Fibroblast of lung (primary cell): Measurements from ENCODE around the gene GIGYF2.

Experiments
- EZH2 ChIP-seq: IDR thresholded peaks from 2 replicates; pipeline ENCODE4 v1.5.1; 2012; ENCODE audit warnings: low read length, control low read depth, mild to moderate bottlenecking; ENCODE audit errors: missing control alignments
- TF ChIP-seq, protein P1 (sequence below), 2 donors: IDR thresholded peaks in 1 of 2; conservative IDR thresholded peaks in 1 of 2; 1 replicate in 1 of 2; 2 replicates in 1 of 2; pipeline ENCODE4 v1.5.1; 2011 to 2012; ENCODE audit warnings: low read length in 2 of 2, control low read depth in 1 of 2, inconsistent platforms in 1 of 2, low read depth in 1 of 2, mild to moderate bottlenecking in 1 of 2

GRCh38 chr2:232885264-232885961, 188.3 kb downstream of the GIGYF2 start:
- TF ChIP-seq, protein P1, sequence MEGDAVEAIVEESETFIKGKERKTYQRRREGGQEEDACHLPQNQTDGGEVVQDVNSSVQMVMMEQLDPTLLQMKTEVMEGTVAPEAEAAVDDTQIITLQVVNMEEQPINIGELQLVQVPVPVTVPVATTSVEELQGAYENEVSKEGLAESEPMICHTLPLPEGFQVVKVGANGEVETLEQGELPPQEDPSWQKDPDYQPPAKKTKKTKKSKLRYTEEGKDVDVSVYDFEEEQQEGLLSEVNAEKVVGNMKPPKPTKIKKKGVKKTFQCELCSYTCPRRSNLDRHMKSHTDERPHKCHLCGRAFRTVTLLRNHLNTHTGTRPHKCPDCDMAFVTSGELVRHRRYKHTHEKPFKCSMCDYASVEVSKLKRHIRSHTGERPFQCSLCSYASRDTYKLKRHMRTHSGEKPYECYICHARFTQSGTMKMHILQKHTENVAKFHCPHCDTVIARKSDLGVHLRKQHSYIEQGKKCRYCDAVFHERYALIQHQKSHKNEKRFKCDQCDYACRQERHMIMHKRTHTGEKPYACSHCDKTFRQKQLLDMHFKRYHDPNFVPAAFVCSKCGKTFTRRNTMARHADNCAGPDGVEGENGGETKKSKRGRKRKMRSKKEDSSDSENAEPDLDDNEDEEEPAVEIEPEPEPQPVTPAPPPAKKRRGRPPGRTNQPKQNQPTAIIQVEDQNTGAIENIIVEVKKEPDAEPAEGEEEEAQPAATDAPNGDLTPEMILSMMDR (conservative IDR thresholded peaks at IDR 0.05 in 1 of 2, IDR thresholded peaks at IDR 0.05 in 1 of 2; ENCODE audit: low read depth in 1 of 2, low read length in 2 of 2), result no peak
- TF ChIP-seq EZH2, result no peak
